Activated CD4-positive, alpha-beta T cell treated with anti-CD3 and anti-CD28 coated beads for 4 hours (primary cell): ENCODE data around the gene BCL2.
"Not testable (repeated sequence)": the region's sequence is repeated elsewhere in the genome, so short reads cannot be mapped to it uniquely, and the experiment has no call there.

Source experiments
- DNase-seq, 2 donors: peaks; one replicate each; pipeline ENCODE4 v3.0.0-alpha.2; 2020

BCL2 gene

GRCh38 chr18:63232826-63233225, 86.7 kb downstream of the BCL2 start:
- no peak for DNase-seq

- no peak for DNase-seq
These were observed 89.6 kb downstream of the BCL2 start for GRCh38 chr18:63229971-63230370.

GRCh38 chr18:63225434-63225833, 94.1 kb downstream of the BCL2 start:
- DNase-seq, result no peak

- peak; percentile 43 to 52 for DNase-seq
These were observed 94.9 kb downstream of the BCL2 start for GRCh38 chr18:63224630-63225029.

- no peak for DNase-seq
These were observed 95.7 kb downstream of the BCL2 start for GRCh38 chr18:63223837-63224236.

GRCh38 chr18:63220903-63221302, 98.7 kb downstream of the BCL2 start:
- no peak for DNase-seq

GRCh38 chr18:63218472-63218871, 101.1 kb downstream of the BCL2 start:
- DNase-seq, result no peak

GRCh38 chr18:63216516-63217311, 102.9 kb downstream of the BCL2 start:
- peak in 1 of 2 donors; percentile 27 for DNase-seq

GRCh38 chr18:63213936-63214671, 105.5 kb downstream of the BCL2 start:
- DNase-seq, result no peak

GRCh38 chr18:63213331-63213900, 106.2 kb downstream of the BCL2 start:
- peak; percentile 40 to 45 for DNase-seq

- DNase-seq, result no peak
These were observed 109.0 kb downstream of the BCL2 start for GRCh38 chr18:63210521-63210920.

- DNase-seq, result no peak
These were observed 110.9 kb downstream of the BCL2 start for GRCh38 chr18:63208676-63209075.

GRCh38 chr18:63207835-63208234, 111.7 kb downstream of the BCL2 start:
- no peak for DNase-seq

- peak in 1 of 2 donors; percentile 20 for DNase-seq
These were observed 112.3 kb downstream of the BCL2 start for GRCh38 chr18:63207143-63207790.

GRCh38 chr18:63206433-63207142, 113.0 kb downstream of the BCL2 start:
- no peak for DNase-seq

GRCh38 chr18:63205791-63206252, 113.7 kb downstream of the BCL2 start:
- no peak for DNase-seq

GRCh38 chr18:63203497-63203896, 116.1 kb downstream of the BCL2 start:
- DNase-seq, result no peak

GRCh38 chr18:63202828-63203227, 116.7 kb downstream of the BCL2 start:
- no peak for DNase-seq

- not testable (repeated sequence) for DNase-seq
These were observed 118.1 kb downstream of the BCL2 start for GRCh38 chr18:63201456-63201855.

- DNase-seq, result peak; percentile 53 to 61
These were observed 119.8 kb downstream of the BCL2 start for GRCh38 chr18:63199743-63200241.

- DNase-seq, result no peak
These were observed 120.5 kb downstream of the BCL2 start for GRCh38 chr18:63198868-63199742.
